ENCODE results near the gene CCDC172. TPM values are rescaled to one million over a fixed set of nuclear protein-coding genes. Genes with fewer than 3 reads are reported as not detected.

Gene CCDC172
- polyA plus RNA-seq, 2 of the 4 experiments (the other 2 are of a cell fraction): not detected

GRCh38 chr10:116395223-116395985 is 71.2 kb downstream of the CCDC172 start:
- ATAC-seq (no peak), DNase-seq (ENCODE audit: low read depth in 1 of 2, low spot score in 1 of 2) (no peak), FAIRE-seq (no peak)
- Histone ChIP-seq H3K4me3 (no peak overlapping the region), H3K4me2 (no peak overlapping the region), H3K9me3 (no peaks in the 10 kb centered on the region), H3K27ac (no peak overlapping the region), H3K4me1 (no peaks in the 10 kb centered on the region)
- TF ChIP-seq PHF8 (IDR thresholded peaks at IDR 0.05; ENCODE audit: borderline replicate concordance, low read depth): no peak
- TF ChIP-seq CBX8 (IDR thresholded peaks at IDR 0.05): no peak
- no peak for TF ChIP-seq RFX5 (IDR thresholded peaks at IDR 0.05)
- no peak for TF ChIP-seq SREBF2 (IDR thresholded peaks at IDR 0.05)
- no peak for TF ChIP-seq MAX (IDR thresholded peaks at IDR 0.05)
- TF ChIP-seq KDM5A (IDR thresholded peaks at IDR 0.05): no peak
- CTCF ChIA-PET: interaction anchor here (0.7 to 1.2 kb wide), 2 partner anchors 9 to 10 kb away, joined by 3 read pairs; no protein-coding TSS in a partner anchor
- 31% methylated on average over 13 of the region's 13 CpGs for WGBS (ENCODE audit: missing lambda C conversion rate)
- POLR2A ChIA-PET: no interaction called here

GRCh38 chr10:116398224-116398623 is 74.0 kb downstream of the CCDC172 start:
- ATAC-seq (no peak), FAIRE-seq (no peak), DNase-seq (ENCODE audit: low read depth in 1 of 2, low spot score in 1 of 2) (no peak)
- no peak overlapping the region for H3K4me2 ChIP-seq
- ChIA-PET CTCF (interaction anchor here (0.5 kb wide), 1 partner anchor 1016 kb away, joined by 3 read pairs; no protein-coding TSS in a partner anchor), POLR2A (no interaction called here)
- 39% methylated on average over 5 of the region's 5 CpGs for WGBS (ENCODE audit: missing lambda C conversion rate)
- H3K27ac ChIP-seq: no peak overlapping the region
- TF ChIP-seq HOXB13 (CRISPR knock-in tag; IDR thresholded peaks at IDR 0.05; ENCODE audit: low read depth): no peak
- no peak for TF ChIP-seq TFCP2L1 (CRISPR knock-in tag; IDR thresholded peaks at IDR 0.05)
- no peak for TF ChIP-seq FOSL2 (IDR thresholded peaks at IDR 0.05)
- TF ChIP-seq FOSL2 (CRISPR knock-in tag; IDR thresholded peaks at IDR 0.05): no peak
- no peak for TF ChIP-seq HDAC2 (IDR thresholded peaks at IDR 0.05)
- no peak for TF ChIP-seq BHLHE40 (IDR thresholded peaks at IDR 0.05; ENCODE audit: low read depth, low read length)
- TF ChIP-seq KDM1A (IDR thresholded peaks at IDR 0.05; ENCODE audit: low read depth): no peak
- TF ChIP-seq E2F6 (IDR thresholded peaks at IDR 0.05; ENCODE audit: borderline replicate concordance, low read depth): no peak
- TF ChIP-seq HES2 (IDR thresholded peaks at IDR 0.05): no peak
- no peak for TF ChIP-seq ZNF302 (CRISPR knock-in tag; IDR thresholded peaks at IDR 0.05)
- TF ChIP-seq RFX5 (IDR thresholded peaks at IDR 0.05): no peak
- TF ChIP-seq ZFP36 (IDR thresholded peaks at IDR 0.05; ENCODE audit: borderline replicate concordance, partially characterized antibody): no peak
- no peak for TF ChIP-seq EP300 (IDR thresholded peaks at IDR 0.05)
- TF ChIP-seq POLR2AphosphoS2 (conservative IDR thresholded peaks at IDR 0.05; ENCODE audit: low read length): no peak
- TF ChIP-seq GATA3 (IDR thresholded peaks at IDR 0.05; ENCODE audit: borderline replicate concordance): no peak
- no peak for TF ChIP-seq TP53 (CRISPR knock-in tag; IDR thresholded peaks at IDR 0.05)
- no peak for TF ChIP-seq CBX2 (IDR thresholded peaks at IDR 0.05; ENCODE audit: borderline replicate concordance, low read depth)
- no peak for TF ChIP-seq BCL3 (IDR thresholded peaks at IDR 0.05)
- no peak for TF ChIP-seq FOSB (CRISPR knock-in tag; IDR thresholded peaks at IDR 0.05)
- TF ChIP-seq SMC3 (IDR thresholded peaks at IDR 0.05): no peak
- no peak for TF ChIP-seq HEYL (CRISPR knock-in tag; IDR thresholded peaks at IDR 0.05)
- H3K4me3 ChIP-seq: no peak overlapping the region
- H3K4me1 ChIP-seq: no peaks in the 10 kb centered on the region
- no peaks in the 10 kb centered on the region for H3K9me3 ChIP-seq
